HL-60/S4 (cell line): ENCODE measurements around the gene MBTPS1.

Experiments
- in situ Hi-C: fragments of 300-500 bp; cut with MboI; formaldehyde crosslinking; loops from 2 replicates; pipeline ENCODE4 v1.14.3; 2022; ENCODE audit warnings: low sequenced_read_pairs

MBTPS1 gene

GRCh38 chr16:84116720-84117493, at the start of gene MBTPS1:
MBTPS1 (minus strand) TSS chr16:84116942; CDS start chr16:84101783, 15,159 bp downstream.
- in situ Hi-C loops = no loop called here

GRCh38 chr16:84165746-84166145, 49.0 kb upstream of the MBTPS1 start:
- in situ Hi-C loops = no loop called here

GRCh38 chr16:84161801-84162200, 45.1 kb upstream of the MBTPS1 start:
- in situ Hi-C loops = no loop called here

GRCh38 chr16:84161037-84161436, 44.3 kb upstream of the MBTPS1 start:
- in situ Hi-C loops = no loop called here

GRCh38 chr16:84159800-84160199, 43.1 kb upstream of the MBTPS1 start:
- in situ Hi-C loops = no loop called here

- in situ Hi-C loops = no loop called here
Measured at GRCh38 chr16:84159007-84159406, 42.3 kb upstream of the MBTPS1 start.

- in situ Hi-C loops = no loop called here
Measured at GRCh38 chr16:84156342-84156784, 39.6 kb upstream of the MBTPS1 start.

- in situ Hi-C loops = no loop called here
Measured at GRCh38 chr16:84155771-84156170, 39.0 kb upstream of the MBTPS1 start.

- in situ Hi-C loops = no loop called here
Measured at GRCh38 chr16:84155226-84155625, 38.5 kb upstream of the MBTPS1 start.

- in situ Hi-C loops = no loop called here
Measured at GRCh38 chr16:84153660-84154214, 37.0 kb upstream of the MBTPS1 start.

GRCh38 chr16:84150926-84151325, 34.2 kb upstream of the MBTPS1 start:
- in situ Hi-C loops = no loop called here

- in situ Hi-C loops = no loop called here
Measured at GRCh38 chr16:84144859-84145639, 28.3 kb upstream of the MBTPS1 start, which contains the start of the genes DNAAF1 and HSDL1. DNAAF1 (plus strand) TSS chr16:84145308; CDS start chr16:84145441, 133 bp downstream. HSDL1 (minus strand) TSS chr16:84145177; CDS start chr16:84131321, 13,856 bp downstream.

- in situ Hi-C loops = no loop called here
Measured at GRCh38 chr16:84144209-84144858, 27.6 kb upstream of the MBTPS1 start.

- in situ Hi-C loops = no loop called here
Measured at GRCh38 chr16:84143784-84144199, 27.1 kb upstream of the MBTPS1 start.

- in situ Hi-C loops = no loop called here
Measured at GRCh38 chr16:84143081-84143480, 26.3 kb upstream of the MBTPS1 start.

- in situ Hi-C loops = no loop called here
Measured at GRCh38 chr16:84141143-84141670, 24.5 kb upstream of the MBTPS1 start.

GRCh38 chr16:84139628-84140258, 23.0 kb upstream of the MBTPS1 start:
- in situ Hi-C loops = no loop called here

- in situ Hi-C loops = no loop called here
Measured at GRCh38 chr16:84138824-84139627, 22.3 kb upstream of the MBTPS1 start.

- in situ Hi-C loops = no loop called here
Measured at GRCh38 chr16:84138500-84138823, 21.7 kb upstream of the MBTPS1 start.
